AG08396 (cell line): Measurements from ENCODE around the gene GRM1.

Experiments
- DNase-seq: peaks from one replicate; pipeline ENCODE4 v3.0.0; 2012; ENCODE audit warnings: low spot score, mixed read lengths

Gene GRM1

GRCh38 chr6:146273490-146273889 lies 244.6 kb downstream of the GRM1 start:
- no peak for DNase-seq

GRCh38 chr6:146277142-146277541 lies 248.3 kb downstream of the GRM1 start:
- DNase-seq = no peak

- no peak for DNase-seq
Measured at GRCh38 chr6:146281651-146282362, 252.9 kb downstream of the GRM1 start.

- DNase-seq = no peak
Measured at GRCh38 chr6:146282837-146283236, 254.0 kb downstream of the GRM1 start.

GRCh38 chr6:146284311-146284710 lies 255.4 kb downstream of the GRM1 start:
- no peak for DNase-seq

- no peak for DNase-seq
Measured at GRCh38 chr6:146286961-146287360, 258.1 kb downstream of the GRM1 start.

GRCh38 chr6:146287691-146288369 lies 259.0 kb downstream of the GRM1 start:
- DNase-seq = no peak

GRCh38 chr6:146289816-146290588 lies 261.1 kb downstream of the GRM1 start:
- peak; percentile 22 for DNase-seq

- no peak for DNase-seq
Measured at GRCh38 chr6:146290589-146290901, 261.7 kb downstream of the GRM1 start.

- no peak for DNase-seq
Measured at GRCh38 chr6:146292506-146292905, 263.6 kb downstream of the GRM1 start.

GRCh38 chr6:146295695-146296094 lies 266.8 kb downstream of the GRM1 start:
- no peak for DNase-seq

- no peak for DNase-seq
Measured at GRCh38 chr6:146297815-146298214, 269.0 kb downstream of the GRM1 start.

GRCh38 chr6:146300521-146300920 lies 271.7 kb downstream of the GRM1 start:
- DNase-seq = no peak

- DNase-seq = no peak
Measured at GRCh38 chr6:146301764-146302163, 272.9 kb downstream of the GRM1 start.

GRCh38 chr6:146302994-146303393 lies 274.1 kb downstream of the GRM1 start:
- no peak for DNase-seq

- no peak for DNase-seq
Measured at GRCh38 chr6:146304181-146304580, 275.3 kb downstream of the GRM1 start.

GRCh38 chr6:146305092-146305491 lies 276.2 kb downstream of the GRM1 start:
- no peak for DNase-seq

GRCh38 chr6:146305951-146306350 lies 277.1 kb downstream of the GRM1 start:
- DNase-seq = no peak

- DNase-seq = no peak
Measured at GRCh38 chr6:146310628-146311027, 281.8 kb downstream of the GRM1 start.

- DNase-seq = no peak
Measured at GRCh38 chr6:146311079-146311478, 282.2 kb downstream of the GRM1 start.

- DNase-seq = no peak
Measured at GRCh38 chr6:146312608-146313007, 283.7 kb downstream of the GRM1 start.

GRCh38 chr6:146315381-146316174 lies 286.7 kb downstream of the GRM1 start:
- DNase-seq = no peak

GRCh38 chr6:146316175-146316495 lies 287.3 kb downstream of the GRM1 start:
- DNase-seq = no peak
